Activated naive CD4-positive, alpha-beta T cell treated with Interleukin-2 at 50 U/mL for 16 hours (primary cell): ENCODE results near the gene GGT1.
"Not testable (repeated sequence)": the region's sequence is repeated elsewhere in the genome, so short reads cannot be mapped to it uniquely, and the experiment has no call there.

Experiments used
- DNase-seq: peaks from one replicate; pipeline ENCODE4 v3.0.0-alpha.2; 2020

Gene GGT1

GRCh38 chr22:24644409-24644808, 41.4 kb downstream of the GGT1 start:
- not testable (repeated sequence) for DNase-seq

DNA sequence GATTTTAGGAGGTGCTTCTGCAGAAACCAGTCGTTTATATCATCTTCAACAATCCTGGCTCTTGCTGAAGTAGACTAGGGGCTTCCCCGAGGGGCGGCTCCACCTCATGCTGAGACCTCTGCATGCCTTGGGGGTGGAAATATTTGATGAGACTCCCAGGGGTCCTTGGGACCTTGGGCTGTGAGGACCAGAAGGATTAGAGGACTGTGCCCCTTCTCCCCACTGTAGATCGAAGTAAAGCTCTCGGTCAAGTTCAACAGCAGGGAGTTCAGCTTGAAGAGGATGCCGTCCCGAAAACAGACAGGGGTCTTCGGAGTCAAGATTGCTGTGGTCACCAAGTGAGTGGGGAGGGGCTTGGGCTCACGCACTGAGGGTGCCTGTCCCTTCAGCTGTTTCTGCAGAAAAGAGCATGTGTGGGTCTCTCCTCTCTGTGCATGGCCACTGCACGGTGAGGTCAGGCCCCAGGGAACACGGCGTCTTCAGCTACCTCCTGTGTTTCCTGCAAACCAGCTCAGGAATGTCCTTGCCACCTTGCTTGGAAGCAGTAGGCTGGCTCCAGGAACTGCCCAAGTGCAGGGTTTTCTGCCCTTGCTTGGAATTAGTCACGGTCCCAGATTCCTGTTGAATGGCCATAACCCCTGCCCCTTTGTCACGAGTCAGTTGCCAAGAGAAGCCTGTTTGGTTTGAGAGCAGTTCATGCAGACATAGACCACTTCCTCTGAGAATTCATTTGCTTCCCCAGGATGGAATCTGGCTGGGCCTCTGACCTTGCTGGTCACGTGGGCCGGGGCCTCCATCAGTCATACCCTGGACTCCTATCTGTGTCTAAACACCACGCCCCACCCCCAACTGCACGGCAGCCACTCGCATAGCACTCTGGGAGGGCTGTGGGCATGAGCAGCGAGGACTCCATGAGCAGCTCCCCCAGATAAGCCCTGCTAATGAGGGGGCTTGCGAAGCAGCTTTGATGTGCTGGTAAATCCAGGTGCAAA, 42.7 kb downstream of the GGT1 start:
- DNase-seq, result not testable (repeated sequence)

- not testable (repeated sequence) for DNase-seq
These were observed 43.8 kb downstream of the GGT1 start for GRCh38 chr22:24646756-24647155.

GRCh38 chr22:24649371-24649770, 46.4 kb downstream of the GGT1 start:
- DNase-seq, result not testable (repeated sequence)

GRCh38 chr22:24650884-24651283, 47.9 kb downstream of the GGT1 start:
- DNase-seq, result peak; percentile 57

GRCh38 chr22:24665395-24665794, 62.4 kb downstream of the GGT1 start:
- not testable (repeated sequence) for DNase-seq

DNA sequence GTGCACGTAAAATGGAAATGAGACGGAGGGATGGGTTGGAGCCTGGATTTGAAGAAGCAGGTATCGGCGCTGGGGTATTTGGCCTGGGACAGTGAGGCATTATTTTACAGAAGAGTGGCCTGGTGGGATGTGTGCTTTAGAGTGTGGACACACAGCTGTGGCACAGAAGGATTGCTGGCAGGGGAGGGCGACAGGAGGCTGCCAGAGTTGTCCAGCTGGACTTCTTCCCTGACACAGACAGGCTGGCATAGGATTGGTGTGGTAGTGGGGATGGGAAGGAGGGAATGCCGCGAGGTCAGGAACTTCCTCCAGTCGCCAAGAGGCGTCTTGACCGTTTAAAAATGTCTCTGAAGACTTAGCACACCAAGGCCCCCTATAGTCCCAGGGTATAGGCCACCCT, 64.9 kb downstream of the GGT1 start:
- not testable (repeated sequence) for DNase-seq

- DNase-seq, result not testable (repeated sequence)
These were observed 69.5 kb downstream of the GGT1 start for GRCh38 chr22:24672532-24672931.
